Endothelial cell of umbilical vein (primary cell): Measurements from ENCODE around the gene ZNF649.
A peak's percentile ranks its signal among the peaks of the same experiment; 100 is the strongest.

Experiments
- EZH2 ChIP-seq: IDR thresholded peaks from 2 replicates; pipeline ENCODE4 v1.6.1; 2012; ENCODE audit warnings: borderline replicate concordance, low read depth, mild to moderate bottlenecking, moderate library complexity, low read length, inconsistent platforms; ENCODE audit not compliant: severe bottlenecking
- FOS ChIP-seq: IDR thresholded peaks from 2 replicates; pipeline ENCODE4 v1.6.1; 2011; ENCODE audit warnings: mild to moderate bottlenecking, low read length, moderate library complexity, borderline replicate concordance; ENCODE audit not compliant: insufficient read depth
- GATA2 ChIP-seq: IDR thresholded peaks from 2 replicates; pipeline ENCODE4 v1.7.0; 2011; ENCODE audit warnings: low read depth, mild to moderate bottlenecking, moderate library complexity, mixed read lengths, low read length; ENCODE audit not compliant: insufficient read length, insufficient read depth
- JUN ChIP-seq: IDR thresholded peaks from 2 replicates; pipeline ENCODE4 v1.6.1; 2011; ENCODE audit warnings: borderline replicate concordance, low read depth; ENCODE audit not compliant: insufficient read length, insufficient read depth
- POLR2A ChIP-seq: IDR thresholded peaks from 2 replicates; pipeline ENCODE4 v1.6.1; 2012; ENCODE audit warnings: low read depth, mild to moderate bottlenecking, control low read depth, low read length
- TF ChIP-seq, protein P1 (sequence below), 2 donors: IDR thresholded peaks; 1 replicate in 1 of 2; 2 replicates in 1 of 2; pipeline ENCODE4 v1.5.1; 2011; ENCODE audit warnings: low read length in 2 of 2, mild to moderate bottlenecking in 2 of 2, moderate library complexity in 2 of 2, control low read depth in 1 of 2, inconsistent platforms in 1 of 2, low read depth in 1 of 2; ENCODE audit not compliant: insufficient read depth in 1 of 2; ENCODE audit errors: extremely low read depth in 1 of 2
- TF ChIP-seq, protein P2 (sequence below): IDR thresholded peaks from 2 replicates; pipeline ENCODE4 v1.6.1; 2011; ENCODE audit not compliant: insufficient read depth, insufficient read length

DNA sequence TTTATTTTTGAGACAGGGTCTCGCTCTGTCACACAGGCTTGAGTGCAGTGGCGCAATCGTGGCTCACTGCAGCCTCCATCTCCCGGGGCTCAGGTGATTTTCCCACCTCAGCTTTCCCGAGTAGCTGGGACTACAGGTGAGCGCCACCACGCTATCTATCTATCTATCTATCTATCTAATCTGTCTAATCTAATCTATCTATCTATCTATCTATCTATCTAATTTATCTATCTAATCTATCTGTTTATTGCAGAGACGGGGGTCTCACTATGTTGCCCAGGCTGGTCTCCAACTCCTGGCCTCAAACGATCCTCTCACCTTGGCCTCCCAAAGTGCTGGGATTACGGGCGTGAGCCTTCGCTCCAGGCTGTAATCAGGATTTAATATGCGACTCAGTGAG, 23.0 kb upstream of the ZNF649 start:
- TF ChIP-seq POLR2A (no peak), FOS (no peak), EZH2 (no peak), JUN (no peak), GATA2 (peak; percentile 23)
- TF ChIP-seq, protein P1, sequence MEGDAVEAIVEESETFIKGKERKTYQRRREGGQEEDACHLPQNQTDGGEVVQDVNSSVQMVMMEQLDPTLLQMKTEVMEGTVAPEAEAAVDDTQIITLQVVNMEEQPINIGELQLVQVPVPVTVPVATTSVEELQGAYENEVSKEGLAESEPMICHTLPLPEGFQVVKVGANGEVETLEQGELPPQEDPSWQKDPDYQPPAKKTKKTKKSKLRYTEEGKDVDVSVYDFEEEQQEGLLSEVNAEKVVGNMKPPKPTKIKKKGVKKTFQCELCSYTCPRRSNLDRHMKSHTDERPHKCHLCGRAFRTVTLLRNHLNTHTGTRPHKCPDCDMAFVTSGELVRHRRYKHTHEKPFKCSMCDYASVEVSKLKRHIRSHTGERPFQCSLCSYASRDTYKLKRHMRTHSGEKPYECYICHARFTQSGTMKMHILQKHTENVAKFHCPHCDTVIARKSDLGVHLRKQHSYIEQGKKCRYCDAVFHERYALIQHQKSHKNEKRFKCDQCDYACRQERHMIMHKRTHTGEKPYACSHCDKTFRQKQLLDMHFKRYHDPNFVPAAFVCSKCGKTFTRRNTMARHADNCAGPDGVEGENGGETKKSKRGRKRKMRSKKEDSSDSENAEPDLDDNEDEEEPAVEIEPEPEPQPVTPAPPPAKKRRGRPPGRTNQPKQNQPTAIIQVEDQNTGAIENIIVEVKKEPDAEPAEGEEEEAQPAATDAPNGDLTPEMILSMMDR (IDR thresholded peaks at IDR 0.05; ENCODE audit: extremely low read depth in 1 of 2, insufficient read depth in 1 of 2, low read depth in 1 of 2, low read length in 2 of 2), result no peak
- TF ChIP-seq, protein P2, sequence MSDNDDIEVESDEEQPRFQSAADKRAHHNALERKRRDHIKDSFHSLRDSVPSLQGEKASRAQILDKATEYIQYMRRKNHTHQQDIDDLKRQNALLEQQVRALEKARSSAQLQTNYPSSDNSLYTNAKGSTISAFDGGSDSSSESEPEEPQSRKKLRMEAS, result no peak
